GM21423 (cell line): ENCODE data around the gene ZNF414.

Experiments
- ATAC-seq: cut with Tn5 transposase; IDR thresholded peaks from one replicate; pipeline ENCODE4 v1.9.1; 2021; ENCODE audit warnings: mild to moderate bottlenecking, moderate library complexity; ENCODE audit not compliant: unreplicated experiment

Gene ZNF414

GRCh38 chr19:8491574-8491973, 22.4 kb downstream of the ZNF414 start:
- no peak for ATAC-seq

GRCh38 chr19:8490873-8491272, 23.1 kb downstream of the ZNF414 start:
- ATAC-seq = no peak

GRCh38 chr19:8490395-8490760, 23.6 kb downstream of the ZNF414 start:
- ATAC-seq = no peak

- ATAC-seq = no peak
These were observed 24.2 kb downstream of the ZNF414 start for GRCh38 chr19:8489561-8490394.

- no peak for ATAC-seq
These were observed 25.6 kb downstream of the ZNF414 start for GRCh38 chr19:8488365-8488764.

- peak; percentile 52 for ATAC-seq
These were observed 26.7 kb downstream of the ZNF414 start for GRCh38 chr19:8487137-8487851.

- ATAC-seq = no peak
These were observed 27.3 kb downstream of the ZNF414 start for GRCh38 chr19:8486661-8487136.

GRCh38 chr19:8485561-8486371, 28.2 kb downstream of the ZNF414 start:
- no peak for ATAC-seq

- no peak for ATAC-seq
These were observed 29.6 kb downstream of the ZNF414 start for GRCh38 chr19:8484331-8484894.

- no peak for ATAC-seq
These were observed 30.8 kb downstream of the ZNF414 start for GRCh38 chr19:8483165-8483564.

GRCh38 chr19:8482696-8483095, 31.3 kb downstream of the ZNF414 start:
- ATAC-seq = no peak

- no peak for ATAC-seq
These were observed 32.4 kb downstream of the ZNF414 start for GRCh38 chr19:8481616-8482015.

- ATAC-seq = no peak
These were observed 32.8 kb downstream of the ZNF414 start for GRCh38 chr19:8481201-8481600.

GRCh38 chr19:8478598-8478997, 35.4 kb downstream of the ZNF414 start:
- ATAC-seq = no peak

- ATAC-seq = no peak
These were observed 36.1 kb downstream of the ZNF414 start for GRCh38 chr19:8477889-8478288.

GRCh38 chr19:8476524-8476923, 37.4 kb downstream of the ZNF414 start:
- no peak for ATAC-seq

GRCh38 chr19:8475005-8475404, 39.0 kb downstream of the ZNF414 start:
- no peak for ATAC-seq

- ATAC-seq = peak; percentile 55
These were observed 40.1 kb downstream of the ZNF414 start for GRCh38 chr19:8473648-8474476.

- no peak for ATAC-seq
These were observed 44.2 kb downstream of the ZNF414 start for GRCh38 chr19:8469613-8470368.
